Cardiac muscle cell (in vitro differentiated cells and primary cell): ENCODE results near the gene A2M. TPM values are rescaled to one million over a fixed set of nuclear protein-coding genes. Genes with fewer than 3 reads are reported as not detected.
"Not testable (repeated sequence)": the region's sequence is repeated elsewhere in the genome, so short reads cannot be mapped to it uniquely, and the experiment has no call there.

Experiments used
- DNase-seq, 2 donors: peaks; one replicate each; pipeline versions ENCODE4 v3.0.0 to v3.0.0-alpha.2; 2010 to 2017; ENCODE audit warnings: low read depth in 1 of 2, low spot score in 1 of 2
- H3K27ac ChIP-seq: fragments of 200-600 bp; sonication (generic); 2 replicates; pipeline ENCODE4 v1.5.1; 2016
- H3K27me3 ChIP-seq: fragments of 200-600 bp; sonication (generic); 2 replicates; pipeline ENCODE4 v1.6.0; 2016; ENCODE audit warnings: control low read depth
- H3K36me3 ChIP-seq: fragments of 200-600 bp; sonication (generic); 2 replicates; pipeline ENCODE4 v1.5.1; 2016; ENCODE audit warnings: control low read depth
- H3K4me1 ChIP-seq: fragments of 200-600 bp; sonication (generic); 2 replicates; pipeline ENCODE4 v1.8.1; 2017; ENCODE audit warnings: low read depth, mild to moderate bottlenecking, mixed run types
- H3K4me3 ChIP-seq: fragments of 200-600 bp; sonication (generic); 2 replicates; pipeline ENCODE4 v1.5.1; 2016; ENCODE audit warnings: mild to moderate bottlenecking
- H3K9me3 ChIP-seq: fragments of 200-600 bp; sonication (generic); 2 replicates; pipeline ENCODE4 v1.5.1; 2017; ENCODE audit warnings: low read depth, mild to moderate bottlenecking, control low read depth
- CTCF ChIP-seq: IDR thresholded peaks from 2 replicates; pipeline ENCODE4 v1.5.1; 2012; ENCODE audit warnings: low read depth, mild to moderate bottlenecking, low read length
- polyA plus RNA-seq: library from polyadenylated mRNA; unstranded; fragments of >200 nt; fragmentation: Nextera tagmentation; extraction: Ambion mirVana; gene quantifications from 2 replicates; pipeline ENCODE4 v1.2.1, GENCODE V29; 2016
- total RNA-seq: library from RNA; depleted of rRNA; stranded (reverse); fragments of >200 nt; gene quantifications from 2 replicates; pipeline ENCODE4 v1.2.3, GENCODE V29; 2016

Gene A2M
- total and polyA plus RNA-seq, 2 experiments from 2014 or later = 63.5 to 104 TPM

- no peak overlapping the region for H3K27ac ChIP-seq
- H3K27me3 ChIP-seq = no peaks in the 10 kb centered on the region
- no peaks in the 10 kb centered on the region for H3K9me3 ChIP-seq
- no peak for TF ChIP-seq CTCF
- no peak for DNase-seq
- no peaks in the 10 kb centered on the region for H3K36me3 ChIP-seq
- no peak overlapping the region for H3K4me3 ChIP-seq
- no peaks in the 10 kb centered on the region for H3K4me1 ChIP-seq
Observed at GRCh38 chr12:9147461-9147860, 31.7 kb upstream of the A2M start.

GRCh38 chr12:9144730-9145106 is 29.0 kb upstream of the A2M start:
- Histone ChIP-seq H3K9me3 (no peaks in the 10 kb centered on the region), H3K4me1 (no peaks in the 10 kb centered on the region), H3K27ac (no peak overlapping the region), H3K4me3 (no peak overlapping the region), H3K36me3 (no peaks in the 10 kb centered on the region), H3K27me3 (no peaks in the 10 kb centered on the region)
- no peak for TF ChIP-seq CTCF
- no peak for DNase-seq

GRCh38 chr12:9143929-9144729 is 28.4 kb upstream of the A2M start:
- Histone ChIP-seq H3K4me3 (no peak overlapping the region), H3K27me3 (no peaks in the 10 kb centered on the region), H3K36me3 (no peaks in the 10 kb centered on the region), H3K4me1 (no peaks in the 10 kb centered on the region), H3K27ac (no peak overlapping the region), H3K9me3 (no peaks in the 10 kb centered on the region)
- DNase-seq = no peak
- TF ChIP-seq CTCF = no peak

GRCh38 chr12:9143137-9143536 is 27.4 kb upstream of the A2M start:
- Histone ChIP-seq H3K4me3 (no peak overlapping the region), H3K4me1 (no peaks in the 10 kb centered on the region), H3K27ac (no peak overlapping the region), H3K27me3 (no peaks in the 10 kb centered on the region), H3K9me3 (no peaks in the 10 kb centered on the region), H3K36me3 (no peaks in the 10 kb centered on the region)
- TF ChIP-seq CTCF = no peak
- no peak for DNase-seq

- not testable (repeated sequence) for H3K36me3 ChIP-seq, H3K9me3 ChIP-seq, DNase-seq, H3K27me3 ChIP-seq, H3K4me1 ChIP-seq, H3K27ac ChIP-seq, H3K4me3 ChIP-seq
Observed at GRCh38 chr12:9139588-9140290, 24.0 kb upstream of the A2M start.

- Histone ChIP-seq H3K4me1 (no peaks in the 10 kb centered on the region), H3K27ac (no peak overlapping the region), H3K27me3 (no peaks in the 10 kb centered on the region), H3K4me3 (no peak overlapping the region), H3K36me3 (no peaks in the 10 kb centered on the region), H3K9me3 (no peaks in the 10 kb centered on the region)
- no peak for TF ChIP-seq CTCF
- DNase-seq = no peak
Observed at GRCh38 chr12:9135903-9136310, 20.2 kb upstream of the A2M start.
